NCI-H187 (cell line): ENCODE results near the gene PRDX3.
"Not testable (repeated sequence)": the region's sequence is repeated elsewhere in the genome, so short reads cannot be mapped to it uniquely, and the experiment has no call there.

Experiments
- DNase-seq, 2 experiments: peaks; one replicate each; lab custom pipeline; 2025; lab: John Stamatoyannopoulos, UW

PRDX3 gene

DNA sequence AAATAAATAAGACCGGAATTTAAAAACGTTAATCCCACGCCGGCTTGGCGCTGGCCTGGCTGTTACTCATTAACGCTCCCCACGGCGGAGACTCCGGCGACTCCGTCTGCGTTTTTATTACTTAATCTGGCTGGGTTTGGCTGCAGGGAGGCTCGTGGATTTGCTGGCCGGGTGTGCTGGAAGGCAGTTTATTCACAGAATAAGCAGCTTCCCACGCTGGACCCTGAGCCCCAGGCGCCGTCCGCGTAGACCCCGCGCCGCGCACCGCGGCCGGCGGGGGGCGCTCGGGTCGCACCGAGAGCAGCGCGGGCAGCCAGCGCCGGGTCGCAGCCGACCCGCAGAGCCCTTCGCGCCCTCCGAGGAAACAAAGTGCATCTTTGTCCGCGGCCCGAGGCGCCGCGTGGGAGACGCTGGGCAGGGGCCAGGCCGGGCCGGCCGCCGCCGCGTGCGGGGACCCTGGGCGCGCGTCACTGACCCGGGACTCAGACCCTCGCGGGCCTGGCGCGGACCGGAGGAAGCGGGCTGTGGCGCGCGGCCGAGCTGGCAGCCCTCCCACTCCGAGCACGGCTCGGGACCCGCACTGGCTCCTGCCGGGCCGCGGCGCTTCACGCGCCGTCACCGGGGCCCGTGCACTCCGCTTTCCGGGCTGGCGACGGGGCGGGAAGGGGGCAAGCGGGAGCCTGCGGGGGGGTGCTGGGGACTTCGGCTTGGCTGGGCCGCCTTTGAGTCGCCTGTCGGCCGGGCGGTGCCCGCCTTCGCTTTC, 28.2 kb upstream of the PRDX3 start:
- peak in 1 of 2 experiments; percentile 12 for DNase-seq

GRCh38 chr10:119205894-119206602, 27.4 kb upstream of the PRDX3 start:
- DNase-seq: no peak

- DNase-seq: no peak
These were observed 24.4 kb upstream of the PRDX3 start for GRCh38 chr10:119203006-119203405.

GRCh38 chr10:119201233-119201632, 22.6 kb upstream of the PRDX3 start:
- DNase-seq: no peak

GRCh38 chr10:119199231-119199992, 20.8 kb upstream of the PRDX3 start:
- no peak for DNase-seq

- DNase-seq: no peak
These were observed 19.8 kb upstream of the PRDX3 start for GRCh38 chr10:119198438-119198837.

DNA sequence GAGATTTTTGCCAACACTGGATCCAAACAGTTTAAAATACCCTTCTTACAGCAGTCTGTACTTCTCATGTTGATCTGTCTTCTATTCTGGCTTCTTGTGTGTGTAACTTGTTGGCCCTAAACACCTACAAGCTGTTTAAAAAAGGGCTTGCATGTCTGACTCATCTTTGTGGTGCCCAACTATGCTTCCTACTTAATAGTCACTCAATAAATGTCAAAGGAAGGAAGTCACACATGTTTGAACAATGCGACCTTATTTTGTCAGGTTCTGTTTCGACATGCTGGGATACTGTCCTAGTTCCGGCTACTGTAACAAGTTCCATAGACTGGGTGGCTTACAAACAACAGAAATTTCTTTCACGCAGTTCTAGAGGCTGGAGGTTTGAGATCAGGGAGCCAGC, 19.3 kb upstream of the PRDX3 start:
- DNase-seq: no peak

- no peak for DNase-seq
These were observed 13.3 kb upstream of the PRDX3 start for GRCh38 chr10:119191881-119192280.

DNA sequence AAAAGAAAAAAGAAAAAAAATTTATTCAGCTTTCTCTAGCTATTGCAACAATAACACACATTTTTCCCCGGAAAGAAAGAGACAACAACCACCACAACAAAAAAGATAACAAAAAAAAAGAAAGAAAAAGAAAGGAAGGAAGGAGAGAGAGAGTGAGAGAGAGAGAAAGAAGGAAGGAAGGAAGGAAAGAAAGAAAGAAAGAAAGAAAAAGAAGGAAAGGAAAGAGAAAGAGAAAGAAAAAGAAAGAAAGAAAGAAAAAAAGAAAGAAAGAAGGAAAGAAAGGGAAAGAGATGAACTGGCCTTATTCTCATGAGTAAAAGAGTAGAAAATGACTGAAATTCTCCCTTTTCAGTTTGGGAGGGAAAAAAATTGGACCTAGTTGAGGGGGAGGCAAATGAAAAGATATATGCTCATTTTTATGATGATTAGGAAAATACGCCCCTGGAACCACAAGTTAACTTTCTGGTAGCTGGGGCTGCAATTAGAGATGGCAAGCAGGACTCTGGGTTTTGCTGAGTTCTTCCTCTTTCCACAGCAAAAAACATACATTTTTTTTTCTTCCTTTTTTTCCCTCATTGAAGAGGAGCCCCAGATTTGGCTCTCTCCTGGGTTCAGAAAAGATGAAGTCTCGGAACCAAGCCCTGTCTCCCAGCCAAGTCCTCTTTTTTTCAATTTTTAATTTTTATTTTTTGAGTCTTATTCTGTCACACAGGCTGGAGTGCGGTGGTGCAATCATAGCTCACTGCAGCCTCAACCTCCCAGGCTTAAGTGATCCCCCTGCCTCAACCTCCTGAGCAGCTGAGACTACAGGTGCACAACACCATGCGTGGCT, 12.6 kb upstream of the PRDX3 start:
- no peak for DNase-seq

DNA sequence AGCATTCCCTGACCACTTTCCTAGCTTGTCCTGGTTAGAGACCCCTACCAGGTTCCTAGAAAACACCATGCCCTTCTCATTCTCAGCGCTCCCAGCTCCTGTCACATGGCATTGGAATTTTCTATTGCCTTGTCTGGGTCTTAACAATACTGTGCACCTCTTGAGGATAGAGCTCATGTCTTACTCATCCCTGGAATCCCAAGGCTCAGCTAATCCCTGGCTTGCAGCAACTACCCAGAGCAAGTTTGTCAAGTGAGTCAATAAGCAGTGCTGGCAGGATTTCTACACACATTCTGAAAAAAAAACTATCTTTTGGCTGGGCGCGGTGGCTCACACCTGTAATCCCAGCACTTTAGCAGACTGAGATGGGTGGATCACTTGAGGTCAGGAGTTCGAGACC, 11.7 kb upstream of the PRDX3 start:
- DNase-seq: no peak

DNA sequence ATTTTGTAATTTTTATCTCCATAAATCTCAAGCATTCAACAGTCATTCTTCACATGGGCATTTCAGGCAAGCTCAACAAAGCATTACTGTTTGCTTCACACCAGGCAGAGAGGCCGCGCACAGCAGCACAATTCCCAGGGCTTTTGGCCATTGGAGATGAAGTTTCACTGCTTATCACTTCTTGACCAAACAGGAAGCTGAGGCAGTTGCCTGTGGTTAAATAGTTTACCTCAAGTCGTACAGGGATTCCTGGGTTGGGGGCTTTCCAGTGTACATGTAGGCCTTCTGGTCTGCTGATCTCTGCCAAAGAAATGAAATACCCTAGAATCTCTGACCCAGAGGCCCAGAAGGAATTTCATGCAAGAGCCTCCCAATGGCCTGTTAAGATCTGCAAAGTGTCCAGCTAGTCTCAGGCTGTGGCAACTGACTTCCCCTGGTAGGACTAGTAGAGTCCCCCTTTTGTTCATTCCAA, 11.2 kb upstream of the PRDX3 start:
- no peak for DNase-seq

DNA sequence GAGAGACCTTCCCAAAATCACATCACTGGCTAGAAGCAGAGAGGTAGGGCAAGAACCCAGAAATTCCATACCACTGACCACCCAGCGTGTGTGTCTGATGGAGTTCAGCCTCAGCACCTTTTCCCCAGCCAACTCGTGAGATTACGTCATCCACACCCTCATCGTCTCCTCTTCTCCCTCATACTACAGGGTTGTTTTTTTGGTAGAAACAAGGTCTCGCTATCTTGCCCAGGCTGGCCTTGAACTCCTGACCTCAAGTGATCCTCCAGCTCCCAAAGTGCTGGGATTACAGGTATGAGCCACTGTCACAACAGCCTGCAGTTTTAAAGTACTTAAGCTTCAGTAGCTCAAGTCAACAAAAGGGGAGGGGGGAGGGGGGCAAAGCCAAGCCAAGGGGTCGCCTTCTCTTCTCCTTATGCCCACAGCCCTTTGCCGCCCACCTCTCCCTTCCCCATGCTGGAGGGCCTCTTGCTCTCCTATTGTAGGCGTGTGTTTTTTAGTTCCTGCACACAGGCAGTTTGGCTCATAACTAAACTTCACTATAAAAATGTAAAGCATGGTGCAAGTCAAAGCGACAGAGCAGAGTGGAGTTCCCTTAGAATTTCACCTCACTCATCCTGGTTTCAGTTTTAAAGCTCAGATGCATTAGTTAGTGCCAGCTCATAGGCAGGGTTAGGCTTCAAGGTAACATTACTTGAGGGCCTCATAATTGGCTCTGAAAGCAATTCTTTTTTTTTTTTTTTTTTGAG, 5.2 kb upstream of the PRDX3 start:
- no peak for DNase-seq

GRCh38 chr10:119180850-119181400, 2.3 kb upstream of the PRDX3 start:
- not testable (repeated sequence) for DNase-seq

GRCh38 chr10:119177708-119178371, 772 bp downstream of the PRDX3 start:
- no peak for DNase-seq

- no peak for DNase-seq
These were observed 2.4 kb downstream of the PRDX3 start for GRCh38 chr10:119176166-119176565.

DNA sequence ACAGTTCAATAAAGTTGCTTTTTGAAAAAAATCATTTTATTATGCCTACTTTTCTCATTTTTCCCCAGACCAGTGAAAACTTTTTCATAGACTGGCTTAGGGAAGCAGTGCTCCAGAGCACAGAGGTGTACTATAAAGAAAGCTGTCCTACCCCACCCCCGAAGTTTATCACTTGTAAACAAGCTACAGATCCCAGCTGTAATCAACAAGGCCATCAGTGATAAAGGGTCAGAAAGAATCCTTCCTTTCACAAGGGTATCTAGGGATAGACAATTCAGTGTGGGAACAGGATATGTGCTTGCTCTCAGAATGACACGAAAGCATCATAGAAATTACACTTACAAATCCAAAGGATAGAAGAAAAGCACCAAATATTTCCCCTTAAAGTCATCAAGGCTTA, 4.5 kb downstream of the PRDX3 start:
- DNase-seq: no peak

GRCh38 chr10:119167041-119167440, 11.6 kb downstream of the PRDX3 start:
- no peak for DNase-seq

GRCh38 chr10:119166564-119166963, 12.0 kb downstream of the PRDX3 start:
- no peak for DNase-seq

- DNase-seq: no peak
These were observed 12.5 kb downstream of the PRDX3 start for GRCh38 chr10:119166118-119166500.
